GM12878 (cell line): Measurements from ENCODE around the gene MMAA.

Source experiments
- CTCF ChIP-seq, 3 experiments: IDR thresholded peaks in 2 of 3; conservative IDR thresholded peaks in 1 of 3; 2 replicates each; pipeline ENCODE4 v1.5.1; 2011; ENCODE audit warnings: low read depth in 3 of 3, low read length in 3 of 3, mild to moderate bottlenecking in 3 of 3, control low read depth in 2 of 3, moderate library complexity in 2 of 3, inconsistent platforms in 1 of 3, mixed read lengths in 1 of 3; ENCODE audit not compliant: control insufficient read depth in 2 of 3, insufficient read depth in 1 of 3; ENCODE audit errors: extremely low read depth in 1 of 3
- FOXM1 ChIP-seq: IDR thresholded peaks from 2 replicates; pipeline ENCODE4 v1.6.1; 2012; ENCODE audit warnings: low read depth, mild to moderate bottlenecking, inconsistent platforms, low read length, moderate library complexity
- JUNB ChIP-seq: IDR thresholded peaks from 2 replicates; pipeline ENCODE4 v1.6.1; 2016; ENCODE audit warnings: antibody characterized with exemption, mild to moderate bottlenecking
- STAT1 ChIP-seq: fragments of 450-650 bp; conservative IDR thresholded peaks from 2 replicates; pipeline ENCODE4 v1.6.1; 2014; ENCODE audit warnings: antibody characterized with exemption, mild to moderate bottlenecking

DNA sequence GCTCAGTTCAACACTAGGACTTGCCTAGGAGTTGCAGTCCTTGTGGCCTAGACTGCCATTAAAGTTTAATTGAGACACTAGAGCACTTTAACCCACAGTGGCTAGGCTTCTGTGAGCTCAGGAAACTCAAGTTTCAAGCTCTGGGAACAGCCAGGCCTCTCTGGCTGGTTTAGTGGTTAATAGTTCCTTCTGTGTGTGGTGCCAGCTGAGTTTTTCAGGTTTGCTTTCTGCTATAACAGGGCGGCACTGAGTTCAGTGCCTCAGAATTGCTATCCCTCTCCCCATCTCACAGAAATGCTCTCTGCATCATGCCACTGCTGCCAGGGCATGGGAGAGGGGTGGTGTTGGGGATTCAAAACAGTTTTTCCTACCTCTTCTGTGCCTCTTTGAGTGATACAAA lies 15.9 kb downstream of the MMAA start:
- TF ChIP-seq JUNB (no peak), CTCF (IDR thresholded peaks at IDR 0.05 in 2 of 3, conservative IDR thresholded peaks at IDR 0.05 in 1 of 3; ENCODE audit: control insufficient read depth in 2 of 3, extremely low read depth in 1 of 3, insufficient read depth in 1 of 3, low read depth in 3 of 3, low read length in 3 of 3) (no peak), STAT1 (no peak), FOXM1 (no peak)
